Measurements from ENCODE around the gene CIZ1. TPM values are rescaled to one million over a fixed set of nuclear protein-coding genes. Genes with fewer than 3 reads are reported as not detected.

The CIZ1 gene
- total and polyA plus RNA-seq, 2 of the 13 experiments (the other 11 are each of a cell fraction or from before 2014, with no cell fraction given) = 30.6 to 50.3 TPM

DNA sequence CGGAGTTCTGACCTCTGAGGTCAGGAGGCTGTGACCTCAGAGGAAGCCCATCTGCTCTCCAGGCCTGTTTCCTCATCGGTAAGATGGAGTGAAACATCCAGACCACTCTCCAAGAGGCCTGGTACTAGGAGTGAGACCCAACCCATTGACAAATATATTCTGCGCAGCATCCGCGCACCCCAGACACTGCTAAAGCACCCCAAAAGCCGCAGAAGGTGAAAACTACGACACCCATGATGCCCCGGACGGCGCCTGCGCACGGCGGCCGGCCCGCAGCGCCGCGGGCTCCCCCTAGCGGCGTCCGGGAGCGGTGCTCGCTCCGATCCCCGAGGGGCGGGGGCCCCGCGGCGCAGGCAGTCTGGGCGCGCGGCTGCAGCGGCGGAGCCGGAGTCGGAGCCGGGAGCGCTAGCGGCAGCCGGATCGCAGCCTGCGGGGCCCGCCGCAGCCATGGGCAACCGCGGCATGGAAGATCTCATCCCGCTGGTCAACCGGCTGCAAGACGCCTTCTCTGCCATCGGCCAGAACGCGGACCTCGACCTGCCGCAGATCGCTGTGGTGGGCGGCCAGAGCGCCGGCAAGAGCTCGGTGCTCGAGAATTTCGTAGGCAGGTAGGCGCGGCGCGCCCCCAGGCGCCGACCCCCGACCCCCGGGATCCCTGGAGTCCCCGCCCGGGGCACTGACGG, 11.8 kb upstream of the CIZ1 start, which contains the start of gene DNM1 (continued):
- TF ChIP-seq, protein P1, sequence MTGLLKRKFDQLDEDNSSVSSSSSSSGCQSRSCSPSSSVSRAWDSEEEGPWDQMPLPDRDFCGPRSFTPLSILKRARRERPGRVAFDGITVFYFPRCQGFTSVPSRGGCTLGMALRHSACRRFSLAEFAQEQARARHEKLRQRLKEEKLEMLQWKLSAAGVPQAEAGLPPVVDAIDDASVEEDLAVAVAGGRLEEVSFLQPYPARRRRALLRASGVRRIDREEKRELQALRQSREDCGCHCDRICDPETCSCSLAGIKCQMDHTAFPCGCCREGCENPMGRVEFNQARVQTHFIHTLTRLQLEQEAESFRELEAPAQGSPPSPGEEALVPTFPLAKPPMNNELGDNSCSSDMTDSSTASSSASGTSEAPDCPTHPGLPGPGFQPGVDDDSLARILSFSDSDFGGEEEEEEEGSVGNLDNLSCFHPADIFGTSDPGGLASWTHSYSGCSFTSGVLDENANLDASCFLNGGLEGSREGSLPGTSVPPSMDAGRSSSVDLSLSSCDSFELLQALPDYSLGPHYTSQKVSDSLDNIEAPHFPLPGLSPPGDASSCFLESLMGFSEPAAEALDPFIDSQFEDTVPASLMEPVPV (CRISPR knock-in tag; IDR thresholded peaks at IDR 0.05) = no peak
- no peak for TF ChIP-seq DMAP1 (CRISPR knock-in tag; IDR thresholded peaks at IDR 0.05)
- TF ChIP-seq TOE1 (CRISPR knock-in tag; IDR thresholded peaks at IDR 0.05) = no peak
- no peak for TF ChIP-seq NFYC (CRISPR knock-in tag; IDR thresholded peaks at IDR 0.05)
- TF ChIP-seq ZNF839 (CRISPR knock-in tag; IDR thresholded peaks at IDR 0.05; ENCODE audit: borderline replicate concordance) = no peak
- TF ChIP-seq SETDB1 (CRISPR knock-in tag; IDR thresholded peaks at IDR 0.05; ENCODE audit: borderline replicate concordance) = no peak
- no peak for TF ChIP-seq SPEN (CRISPR knock-in tag; IDR thresholded peaks at IDR 0.05; ENCODE audit: low read depth)
- no peak for TF ChIP-seq PHF20 (CRISPR knock-in tag; IDR thresholded peaks at IDR 0.05)
- no peak for TF ChIP-seq KLF11 (CRISPR knock-in tag; IDR thresholded peaks at IDR 0.05)
- no peak; the same call in 1 of the 2 replicates for TF ChIP-seq ZNF451 (CRISPR knock-in tag; IDR thresholded peaks at IDR 0.05)
- TF ChIP-seq, protein P2, sequence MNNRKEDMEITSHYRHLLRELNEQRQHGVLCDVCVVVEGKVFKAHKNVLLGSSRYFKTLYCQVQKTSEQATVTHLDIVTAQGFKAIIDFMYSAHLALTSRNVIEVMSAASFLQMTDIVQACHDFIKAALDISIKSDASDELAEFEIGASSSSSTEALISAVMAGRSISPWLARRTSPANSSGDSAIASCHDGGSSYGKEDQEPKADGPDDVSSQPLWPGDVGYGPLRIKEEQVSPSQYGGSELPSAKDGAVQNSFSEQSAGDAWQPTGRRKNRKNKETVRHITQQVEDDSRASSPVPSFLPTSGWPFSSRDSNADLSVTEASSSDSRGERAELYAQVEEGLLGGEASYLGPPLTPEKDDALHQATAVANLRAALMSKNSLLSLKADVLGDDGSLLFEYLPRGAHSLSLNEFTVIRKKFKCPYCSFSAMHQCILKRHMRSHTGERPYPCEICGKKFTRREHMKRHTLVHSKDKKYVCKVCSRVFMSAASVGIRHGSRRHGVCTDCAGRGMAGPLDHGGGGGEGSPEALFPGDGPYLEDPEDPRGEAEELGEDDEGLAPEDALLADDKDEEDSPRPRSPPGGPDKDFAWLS (CRISPR knock-in tag; IDR thresholded peaks at IDR 0.05; ENCODE audit: borderline replicate concordance) = no peak
- TF ChIP-seq ZNF484 (CRISPR knock-in tag; IDR thresholded peaks at IDR 0.05; ENCODE audit: borderline replicate concordance, low read depth) = no peak
- no peak for TF ChIP-seq ZFP36 (IDR thresholded peaks at IDR 0.05; ENCODE audit: borderline replicate concordance, low read depth, low read length, partially characterized antibody)
- TF ChIP-seq, protein P3, sequence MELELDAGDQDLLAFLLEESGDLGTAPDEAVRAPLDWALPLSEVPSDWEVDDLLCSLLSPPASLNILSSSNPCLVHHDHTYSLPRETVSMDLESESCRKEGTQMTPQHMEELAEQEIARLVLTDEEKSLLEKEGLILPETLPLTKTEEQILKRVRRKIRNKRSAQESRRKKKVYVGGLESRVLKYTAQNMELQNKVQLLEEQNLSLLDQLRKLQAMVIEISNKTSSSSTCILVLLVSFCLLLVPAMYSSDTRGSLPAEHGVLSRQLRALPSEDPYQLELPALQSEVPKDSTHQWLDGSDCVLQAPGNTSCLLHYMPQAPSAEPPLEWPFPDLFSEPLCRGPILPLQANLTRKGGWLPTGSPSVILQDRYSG (CRISPR knock-in tag; IDR thresholded peaks at IDR 0.05) = no peak
- TF ChIP-seq ZSCAN30 (CRISPR knock-in tag; IDR thresholded peaks at IDR 0.05) = no peak
- TF ChIP-seq ZNF224 (CRISPR knock-in tag; IDR thresholded peaks at IDR 0.05) = no peak
- no peak for TF ChIP-seq CBX2 (IDR thresholded peaks at IDR 0.05; ENCODE audit: low read depth, low read length)
- no peak for TF ChIP-seq CBX2 (CRISPR knock-in tag; IDR thresholded peaks at IDR 0.05; ENCODE audit: low read depth)
- TF ChIP-seq, protein P4, sequence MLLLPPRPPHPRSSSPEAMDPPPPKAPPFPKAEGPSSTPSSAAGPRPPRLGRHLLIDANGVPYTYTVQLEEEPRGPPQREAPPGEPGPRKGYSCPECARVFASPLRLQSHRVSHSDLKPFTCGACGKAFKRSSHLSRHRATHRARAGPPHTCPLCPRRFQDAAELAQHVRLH (CRISPR knock-in tag; IDR thresholded peaks at IDR 0.05; ENCODE audit: borderline replicate concordance, low read depth) = no peak
- no peak for TF ChIP-seq ZNF263 (CRISPR knock-in tag; IDR thresholded peaks at IDR 0.05)
- no peak for TF ChIP-seq ZKSCAN8 (CRISPR knock-in tag; IDR thresholded peaks at IDR 0.05; ENCODE audit: borderline replicate concordance)
- TF ChIP-seq, protein P5, sequence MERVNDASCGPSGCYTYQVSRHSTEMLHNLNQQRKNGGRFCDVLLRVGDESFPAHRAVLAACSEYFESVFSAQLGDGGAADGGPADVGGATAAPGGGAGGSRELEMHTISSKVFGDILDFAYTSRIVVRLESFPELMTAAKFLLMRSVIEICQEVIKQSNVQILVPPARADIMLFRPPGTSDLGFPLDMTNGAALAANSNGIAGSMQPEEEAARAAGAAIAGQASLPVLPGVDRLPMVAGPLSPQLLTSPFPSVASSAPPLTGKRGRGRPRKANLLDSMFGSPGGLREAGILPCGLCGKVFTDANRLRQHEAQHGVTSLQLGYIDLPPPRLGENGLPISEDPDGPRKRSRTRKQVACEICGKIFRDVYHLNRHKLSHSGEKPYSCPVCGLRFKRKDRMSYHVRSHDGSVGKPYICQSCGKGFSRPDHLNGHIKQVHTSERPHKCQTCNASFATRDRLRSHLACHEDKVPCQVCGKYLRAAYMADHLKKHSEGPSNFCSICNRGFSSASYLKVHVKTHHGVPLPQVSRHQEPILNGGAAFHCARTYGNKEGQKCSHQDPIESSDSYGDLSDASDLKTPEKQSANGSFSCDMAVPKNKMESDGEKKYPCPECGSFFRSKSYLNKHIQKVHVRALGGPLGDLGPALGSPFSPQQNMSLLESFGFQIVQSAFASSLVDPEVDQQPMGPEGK (CRISPR knock-in tag; IDR thresholded peaks at IDR 0.05) = peak; percentile 13; the same call in 1 of the 2 replicates
- no peak for TF ChIP-seq RELA (CRISPR knock-in tag; IDR thresholded peaks at IDR 0.05)

Data from HepG2 (cell line).